Activated naive CD4-positive, alpha-beta T cell treated with anti-CD3 and anti-CD28 coated beads, Interleukin-2, amount 50 U/mL, for 72 hours (primary cell): ENCODE measurements around the gene ABCA12. TPM values are rescaled to one million over a fixed set of nuclear protein-coding genes. Genes with fewer than 3 reads are reported as not detected.

Experiments used
- ATAC-seq, 2 donors: fragments of 150-1000 bp; cut with Tn5 transposase; 2 replicates each; pipeline ENCODE4 v1.10.0; 2021; ENCODE audit warnings: mild to moderate bottlenecking in 2 of 2, moderate library complexity in 2 of 2
- DNase-seq, 2 donors: peaks; one replicate each; pipeline ENCODE4 v3.0.0; 2021 to 2022; ENCODE audit warnings: low spot score in 2 of 2
- H3K27ac Mint-ChIP-seq, 2 donors: one replicate each; pipeline ENCODE4 v1.8.0; 2022; ENCODE audit warnings: mild to moderate bottlenecking in 2 of 2, mixed read lengths in 2 of 2
- H3K36me3 Mint-ChIP-seq, 2 donors: one replicate each; pipeline ENCODE4 v1.8.0; 2022; ENCODE audit warnings: mixed read lengths in 2 of 2
- H3K9me3 Mint-ChIP-seq, 2 donors: one replicate each; pipeline ENCODE4 v1.8.0; 2022; ENCODE audit warnings: mixed read lengths in 2 of 2
- total RNA-seq, 2 donors: library from RNA; stranded (reverse); gene quantifications; one replicate each; pipeline ENCODE4 v1.2.3, GENCODE V29; 2022

The ABCA12 gene
- total RNA-seq, 2 donors from 2014 or later = not detected

- no peak overlapping the region for H3K27ac Mint-ChIP-seq
- no peaks in the 10 kb centered on the region for H3K9me3 Mint-ChIP-seq
- DNase-seq (no peak), ATAC-seq (no peak)
- no peaks in the 10 kb centered on the region for H3K36me3 Mint-ChIP-seq
Measured at GRCh38 chr2:215019521-215020145, 118.8 kb downstream of the ABCA12 start.

GRCh38 chr2:215019085-215019484 lies 119.3 kb downstream of the ABCA12 start:
- Mint-ChIP-seq H3K9me3 (no peaks in the 10 kb centered on the region), H3K27ac (no peak overlapping the region), H3K36me3 (no peaks in the 10 kb centered on the region)
- ATAC-seq (no peak), DNase-seq (no peak)

- ATAC-seq (no peak), DNase-seq (no peak)
- Mint-ChIP-seq H3K36me3 (no peaks in the 10 kb centered on the region), H3K9me3 (no peaks in the 10 kb centered on the region), H3K27ac (no peak overlapping the region)
Measured at GRCh38 chr2:215015421-215015820, 123.0 kb downstream of the ABCA12 start.

- no peak for ATAC-seq
- Mint-ChIP-seq H3K9me3 (no peaks in the 10 kb centered on the region), H3K36me3 (no peaks in the 10 kb centered on the region), H3K27ac (no peak overlapping the region)
- DNase-seq = no peak
Measured at GRCh38 chr2:215010390-215010789, 128.0 kb downstream of the ABCA12 start.

- DNase-seq (no peak), ATAC-seq (no peak)
- Mint-ChIP-seq H3K27ac (no peak overlapping the region), H3K36me3 (no peaks in the 10 kb centered on the region), H3K9me3 (no peaks in the 10 kb centered on the region)
Measured at GRCh38 chr2:215003001-215003400, 135.4 kb downstream of the ABCA12 start.

- no peak for DNase-seq
- H3K36me3 Mint-ChIP-seq = no peaks in the 10 kb centered on the region
- H3K9me3 Mint-ChIP-seq = no peaks in the 10 kb centered on the region
- no peak for ATAC-seq
- no peak overlapping the region for H3K27ac Mint-ChIP-seq
Measured at GRCh38 chr2:215002500-215002899, 135.9 kb downstream of the ABCA12 start.

- Mint-ChIP-seq H3K36me3 (no peaks in the 10 kb centered on the region), H3K27ac (no peak overlapping the region), H3K9me3 (no peaks in the 10 kb centered on the region)
- DNase-seq (no peak), ATAC-seq (no peak)
Measured at GRCh38 chr2:215000721-215001120, 137.7 kb downstream of the ABCA12 start.

- Mint-ChIP-seq H3K9me3 (no peaks in the 10 kb centered on the region), H3K27ac (no peak overlapping the region), H3K36me3 (no peaks in the 10 kb centered on the region)
- ATAC-seq (no peak), DNase-seq (no peak)
Measured at GRCh38 chr2:214995926-214996670, 142.3 kb downstream of the ABCA12 start.

GRCh38 chr2:214995409-214995808 lies 143.0 kb downstream of the ABCA12 start:
- no peak for ATAC-seq
- no peaks in the 10 kb centered on the region for H3K36me3 Mint-ChIP-seq

GRCh38 chr2:214992911-214993310 lies 145.5 kb downstream of the ABCA12 start:
- H3K27ac Mint-ChIP-seq = no peak overlapping the region
- H3K9me3 Mint-ChIP-seq = no peaks in the 10 kb centered on the region
- no peak for ATAC-seq
- DNase-seq = no peak
- H3K36me3 Mint-ChIP-seq = no peaks in the 10 kb centered on the region

More at GRCh38 chr2:214995409-214995808, 143.0 kb downstream of the ABCA12 start:
- Mint-ChIP-seq H3K9me3 (no peaks in the 10 kb centered on the region), H3K27ac (no peak overlapping the region)
- no peak for DNase-seq

GRCh38 chr2:214989187-214989586 lies 149.2 kb downstream of the ABCA12 start:
- DNase-seq = no peak
- no peaks in the 10 kb centered on the region for H3K9me3 Mint-ChIP-seq
- ATAC-seq = no peak
- no peaks in the 10 kb centered on the region for H3K36me3 Mint-ChIP-seq
- H3K27ac Mint-ChIP-seq = no peak overlapping the region

GRCh38 chr2:214987261-214987660 lies 151.2 kb downstream of the ABCA12 start:
- H3K36me3 Mint-ChIP-seq = no peaks in the 10 kb centered on the region
- H3K9me3 Mint-ChIP-seq = no peaks in the 10 kb centered on the region
- ATAC-seq (no peak), DNase-seq (no peak)
- no peak overlapping the region for H3K27ac Mint-ChIP-seq

- ATAC-seq = no peak
- no peaks in the 10 kb centered on the region for H3K36me3 Mint-ChIP-seq
Measured at GRCh38 chr2:214985619-214986018, 152.8 kb downstream of the ABCA12 start.

GRCh38 chr2:214966420-214966819 lies 172.0 kb downstream of the ABCA12 start:
- no peak overlapping the region for H3K27ac Mint-ChIP-seq
- DNase-seq (no peak), ATAC-seq (no peak)
- H3K36me3 Mint-ChIP-seq = no peaks in the 10 kb centered on the region
- H3K9me3 Mint-ChIP-seq = peaks cover 0 to 16% of the 10 kb centered on the region in 2 donors

More at GRCh38 chr2:214985619-214986018, 152.8 kb downstream of the ABCA12 start:
- no peak for DNase-seq
- H3K27ac Mint-ChIP-seq = no peak overlapping the region
- H3K9me3 Mint-ChIP-seq = no peaks in the 10 kb centered on the region

GRCh38 chr2:214960677-214961076 lies 177.7 kb downstream of the ABCA12 start:
- H3K9me3 Mint-ChIP-seq = peaks cover 0 to 16% of the 10 kb centered on the region in 2 donors
- H3K36me3 Mint-ChIP-seq = no peaks in the 10 kb centered on the region
- H3K27ac Mint-ChIP-seq = no peak overlapping the region
- DNase-seq (no peak), ATAC-seq (no peak)

GRCh38 chr2:214946949-214947348 lies 191.5 kb downstream of the ABCA12 start:
- DNase-seq = no peak
- no peak for ATAC-seq
- Mint-ChIP-seq H3K9me3 (no peaks in the 10 kb centered on the region), H3K36me3 (no peaks in the 10 kb centered on the region), H3K27ac (no peak overlapping the region)

- H3K9me3 Mint-ChIP-seq = no peaks in the 10 kb centered on the region
- no peak overlapping the region for H3K27ac Mint-ChIP-seq
- H3K36me3 Mint-ChIP-seq = no peaks in the 10 kb centered on the region
- no peak for ATAC-seq
- no peak for DNase-seq
Measured at GRCh38 chr2:214934006-214934405, 204.4 kb downstream of the ABCA12 start.

GRCh38 chr2:214904634-214905033 lies 233.8 kb downstream of the ABCA12 start:
- ATAC-seq (no peak), DNase-seq (no peak)
- Mint-ChIP-seq H3K27ac (no peak overlapping the region), H3K9me3 (no peaks in the 10 kb centered on the region), H3K36me3 (no peaks in the 10 kb centered on the region)
